Measurements from ENCODE around the gene DMD.

Gene DMD

GRCh38 chrX:33207056-33207455, 4.3 kb downstream of the DMD start:
- H3K4me3 ChIP-seq (ENCODE audit: low read length), result no peak overlapping the region
- H3K4me2 ChIP-seq (ENCODE audit: low read length), result no peak overlapping the region
- no peaks in the 10 kb centered on the region for H3K79me2 ChIP-seq (ENCODE audit: low read length)
- TF ChIP-seq, protein P1, sequence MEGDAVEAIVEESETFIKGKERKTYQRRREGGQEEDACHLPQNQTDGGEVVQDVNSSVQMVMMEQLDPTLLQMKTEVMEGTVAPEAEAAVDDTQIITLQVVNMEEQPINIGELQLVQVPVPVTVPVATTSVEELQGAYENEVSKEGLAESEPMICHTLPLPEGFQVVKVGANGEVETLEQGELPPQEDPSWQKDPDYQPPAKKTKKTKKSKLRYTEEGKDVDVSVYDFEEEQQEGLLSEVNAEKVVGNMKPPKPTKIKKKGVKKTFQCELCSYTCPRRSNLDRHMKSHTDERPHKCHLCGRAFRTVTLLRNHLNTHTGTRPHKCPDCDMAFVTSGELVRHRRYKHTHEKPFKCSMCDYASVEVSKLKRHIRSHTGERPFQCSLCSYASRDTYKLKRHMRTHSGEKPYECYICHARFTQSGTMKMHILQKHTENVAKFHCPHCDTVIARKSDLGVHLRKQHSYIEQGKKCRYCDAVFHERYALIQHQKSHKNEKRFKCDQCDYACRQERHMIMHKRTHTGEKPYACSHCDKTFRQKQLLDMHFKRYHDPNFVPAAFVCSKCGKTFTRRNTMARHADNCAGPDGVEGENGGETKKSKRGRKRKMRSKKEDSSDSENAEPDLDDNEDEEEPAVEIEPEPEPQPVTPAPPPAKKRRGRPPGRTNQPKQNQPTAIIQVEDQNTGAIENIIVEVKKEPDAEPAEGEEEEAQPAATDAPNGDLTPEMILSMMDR (IDR thresholded peaks at IDR 0.05; ENCODE audit: low read depth, low read length), result no peak
- no peak for TF ChIP-seq EZH2phosphoT487 (IDR thresholded peaks at IDR 0.05; ENCODE audit: low read depth)
- no peaks in the 10 kb centered on the region for H3K36me3 ChIP-seq (replicated peaks; ENCODE audit: low read depth, low read length)
- no peaks in the 10 kb centered on the region for H4K20me1 ChIP-seq (ENCODE audit: insufficient read depth, low read length)
- no peaks in the 10 kb centered on the region for H3K9me3 ChIP-seq (ENCODE audit: insufficient read depth, low read length)
- no peak overlapping the region for H3K9ac ChIP-seq (ENCODE audit: low read length)
- no peaks in the 10 kb centered on the region for H3K27me3 ChIP-seq (ENCODE audit: low read depth, low read length)
- no peaks in the 10 kb centered on the region for H3K4me1 ChIP-seq (ENCODE audit: low read length)
- no peak overlapping the region for H3K27ac ChIP-seq (ENCODE audit: low read length)
- H2AFZ ChIP-seq (ENCODE audit: low read depth, low read length), result no peak overlapping the region

DNA sequence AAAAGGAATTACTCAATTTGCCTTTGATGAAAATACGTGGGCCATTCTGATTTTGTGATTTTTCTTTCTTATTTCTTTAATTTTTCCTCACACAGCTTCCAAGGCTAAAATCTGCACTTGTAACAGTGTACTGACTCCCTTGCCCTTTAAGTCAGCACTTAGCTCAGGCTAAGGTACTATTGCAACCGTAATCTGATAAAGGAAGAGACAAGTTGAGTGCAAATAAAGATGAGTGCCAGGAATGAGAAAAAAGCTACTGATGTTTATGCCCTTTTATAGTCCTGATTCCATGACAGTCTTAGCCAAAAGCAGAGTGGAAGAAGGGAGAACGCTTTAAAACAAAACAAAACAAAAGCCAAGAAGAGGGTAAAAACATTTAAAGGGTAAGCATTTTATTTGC, 6.0 kb downstream of the DMD start:
- no peaks in the 10 kb centered on the region for H3K36me3 ChIP-seq (replicated peaks; ENCODE audit: low read depth, low read length)
- no peak overlapping the region for H3K9ac ChIP-seq (ENCODE audit: low read length)
- TF ChIP-seq, protein P1 (IDR thresholded peaks at IDR 0.05; ENCODE audit: low read depth, low read length), result no peak
- no peak for TF ChIP-seq EZH2phosphoT487 (IDR thresholded peaks at IDR 0.05; ENCODE audit: low read depth)
- no peaks in the 10 kb centered on the region for H3K9me3 ChIP-seq (ENCODE audit: insufficient read depth, low read length)
- H3K4me1 ChIP-seq (ENCODE audit: low read length), result no peaks in the 10 kb centered on the region
- H3K4me2 ChIP-seq (ENCODE audit: low read length), result no peak overlapping the region
- no peak overlapping the region for H3K4me3 ChIP-seq (ENCODE audit: low read length)
- H2AFZ ChIP-seq (ENCODE audit: low read depth, low read length), result no peak overlapping the region
- no peaks in the 10 kb centered on the region for H4K20me1 ChIP-seq (ENCODE audit: insufficient read depth, low read length)
- no peaks in the 10 kb centered on the region for H3K27me3 ChIP-seq (ENCODE audit: low read depth, low read length)
- H3K79me2 ChIP-seq (ENCODE audit: low read length), result no peaks in the 10 kb centered on the region
- H3K27ac ChIP-seq (ENCODE audit: low read length), result no peak overlapping the region

DNA sequence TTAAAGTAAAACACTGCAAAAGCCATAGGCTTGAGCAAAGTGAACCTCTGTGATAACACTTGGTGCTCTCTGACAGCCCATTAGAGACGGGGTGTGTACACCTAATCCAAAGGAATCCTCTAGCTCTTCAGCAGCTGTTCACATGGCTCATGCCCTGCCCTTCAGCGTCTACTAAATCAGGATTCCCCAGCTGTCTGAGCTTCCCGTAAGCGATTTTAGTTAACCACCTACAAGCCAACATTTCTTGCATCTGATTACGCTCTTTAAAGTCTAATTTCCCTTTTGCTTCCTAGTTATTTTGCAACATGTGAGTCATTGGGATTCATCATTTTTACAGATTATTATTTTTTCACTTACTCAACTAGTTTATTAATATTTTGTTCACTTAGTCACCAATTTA, 6.5 kb downstream of the DMD start:
- Histone ChIP-seq H3K79me2 (ENCODE audit: low read length) (no peaks in the 10 kb centered on the region), H4K20me1 (ENCODE audit: insufficient read depth, low read length) (no peaks in the 10 kb centered on the region), H3K36me3 (replicated peaks; ENCODE audit: low read depth, low read length) (no peaks in the 10 kb centered on the region), H3K4me3 (ENCODE audit: low read length) (no peak overlapping the region), H3K4me2 (ENCODE audit: low read length) (no peak overlapping the region), H2AFZ (ENCODE audit: low read depth, low read length) (no peak overlapping the region), H3K9ac (ENCODE audit: low read length) (no peak overlapping the region), H3K27me3 (ENCODE audit: low read depth, low read length) (no peaks in the 10 kb centered on the region), H3K4me1 (ENCODE audit: low read length) (no peaks in the 10 kb centered on the region), H3K27ac (ENCODE audit: low read length) (no peak overlapping the region), H3K9me3 (ENCODE audit: insufficient read depth, low read length) (no peaks in the 10 kb centered on the region)
- no peak for TF ChIP-seq EZH2phosphoT487 (IDR thresholded peaks at IDR 0.05; ENCODE audit: low read depth)
- TF ChIP-seq, protein P1 (IDR thresholded peaks at IDR 0.05; ENCODE audit: low read depth, low read length), result no peak

- Histone ChIP-seq H3K4me1 (ENCODE audit: low read length) (no peaks in the 10 kb centered on the region), H3K4me3 (ENCODE audit: low read length) (no peak overlapping the region), H4K20me1 (ENCODE audit: insufficient read depth, low read length) (no peaks in the 10 kb centered on the region), H2AFZ (ENCODE audit: low read depth, low read length) (no peak overlapping the region), H3K36me3 (replicated peaks; ENCODE audit: low read depth, low read length) (no peaks in the 10 kb centered on the region), H3K27ac (ENCODE audit: low read length) (no peak overlapping the region), H3K4me2 (ENCODE audit: low read length) (no peak overlapping the region), H3K9me3 (ENCODE audit: insufficient read depth, low read length) (no peaks in the 10 kb centered on the region; the same call in 1 of the 2 replicates), H3K27me3 (ENCODE audit: low read depth, low read length) (no peaks in the 10 kb centered on the region), H3K79me2 (ENCODE audit: low read length) (no peaks in the 10 kb centered on the region), H3K9ac (ENCODE audit: low read length) (no peak overlapping the region)
- TF ChIP-seq, protein P1 (IDR thresholded peaks at IDR 0.05; ENCODE audit: low read depth, low read length), result no peak
Measured at GRCh38 chrX:33198561-33199279, 12.6 kb downstream of the DMD start.

All from OCI-LY3 (cell line).